ENCODE data around the gene CCL1. TPM values are rescaled to one million over a fixed set of nuclear protein-coding genes. Genes with fewer than 3 reads are reported as not detected.

Gene CCL1
- total and polyA plus RNA-seq, 2 of the 4 experiments (the other 2 are of a cell fraction), result not detected

DNA sequence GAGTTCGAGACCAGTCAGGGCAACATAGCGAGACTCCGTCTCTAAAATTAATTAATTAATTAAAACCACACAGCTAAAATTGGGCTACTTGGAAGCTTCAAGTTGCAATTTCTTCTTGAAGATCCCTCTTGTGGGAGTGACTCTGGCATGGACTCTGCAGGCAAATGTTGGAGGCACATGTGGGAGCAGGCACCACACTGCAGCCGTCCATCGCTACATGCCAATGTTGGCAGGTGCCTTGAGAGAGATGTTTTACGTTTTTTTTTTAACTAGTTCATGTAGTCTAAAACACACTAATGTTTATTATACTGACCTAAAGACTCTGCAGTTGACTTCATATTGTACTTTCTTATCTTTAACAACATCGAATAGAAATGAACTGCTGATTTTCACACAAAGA lies 51.7 kb downstream of the CCL1 start:
- H3K79me1 ChIP-seq (ENCODE audit: low read depth in 1 of 2, low read length in 2 of 2), result no peaks in the 10 kb centered on the region
- no peaks in the 10 kb centered on the region for H3K27me3 ChIP-seq (ENCODE audit: control insufficient read depth, insufficient read depth, low read length)
- CTCF ChIA-PET, result interaction anchor here (1.0 to 1.7 kb wide), 2 partner anchors 10 to 50 kb away, joined by 3 to 7 read pairs; no protein-coding TSS in a partner anchor
- H2BK15ac ChIP-seq (ENCODE audit: low read depth, low read length), result no peak overlapping the region; the same call in 2 of the 3 replicates
- peaks cover 11% of the 10 kb centered on the region for H3K4me1 ChIP-seq (ENCODE audit: control insufficient read depth, insufficient read depth, low read length)
- intact Hi-C loops (cut with micrococcal nuclease) (loop anchor here (5.0 kb wide), 1 partner anchor 41 kb away; no protein-coding TSS in a partner anchor), in situ Hi-C loops (cut with MboI; ENCODE audit: low sequenced_read_pairs) (no loop called here), dilution Hi-C loops (cut with HindIII; ENCODE audit: low sequenced_read_pairs, unreplicated experiment) (no loop called here)
- H3K9ac ChIP-seq (ENCODE audit: low read depth, low read length), result no peak overlapping the region
- no peaks in the 10 kb centered on the region for H4K20me1 ChIP-seq (ENCODE audit: insufficient read depth, low read length)
- H4K8ac ChIP-seq (ENCODE audit: low read depth in 2 of 2, low read length in 2 of 2), result no peak overlapping the region; a peak in 2 of 4 replicates
- no peaks in the 10 kb centered on the region for H3K9me3 ChIP-seq (ENCODE audit: control insufficient read depth, insufficient read depth, low read length)
- no peak overlapping the region for H3K4me3 ChIP-seq (ENCODE audit: insufficient read depth, low read depth, low read length)
- 0 out of 2 replicates have a peak overlapping the region, but pooled peaks have one; percentile 53 for H4K5ac ChIP-seq (ENCODE audit: low read depth, low read length)
- H3K14ac ChIP-seq (replicated peaks; ENCODE audit: low read depth, low read length), result no peak overlapping the region
- H3K56ac ChIP-seq (ENCODE audit: extremely low read depth, insufficient read depth, low read length), result no peak overlapping the region
- 0 out of 2 replicates have a peak overlapping the region, but pooled peaks have one; percentile 46 for H3K18ac ChIP-seq (ENCODE audit: low read depth, low read length)
- H4K91ac ChIP-seq (ENCODE audit: insufficient read depth, low read depth, low read length), result peak overlapping the region; percentile 26; the same call in 1 of the 2 replicates
- H3K23ac ChIP-seq (ENCODE audit: low read depth, low read length), result no peak overlapping the region
- no peak overlapping the region for H2BK5ac ChIP-seq (ENCODE audit: low read depth, low read length, poor library complexity, severe bottlenecking)
- WGBS, 2 experiments (ENCODE audit: extremely low coverage in 2 of 2, insufficient read length in 1 of 2), result no CpG with 5 or more reads among the region's 7 CpGs
- H2AK9ac ChIP-seq (replicated peaks; ENCODE audit: low read depth, low read length, poor library complexity), result no peak overlapping the region
- H2AFZ ChIP-seq (replicated peaks; ENCODE audit: low read length, poor library complexity), result no peak overlapping the region
- H3K36me3 ChIP-seq (ENCODE audit: control insufficient read depth, insufficient read depth, low read length), result no peaks in the 10 kb centered on the region
- BruUV-seq (replicated peaks), result no TSS peak
- no peak overlapping the region for H2AK5ac ChIP-seq (ENCODE audit: low read depth, low read length)
- no peak overlapping the region for H2BK120ac ChIP-seq (ENCODE audit: low read depth, low read length)
- H3K4ac ChIP-seq (ENCODE audit: low read depth, low read length), result no peak overlapping the region
- ATAC-seq (ENCODE audit: low read depth), result no peak
- TF ChIP-seq NFE2L2 (IDR thresholded peaks at IDR 0.05; ENCODE audit: low read depth, low read length), result no peak
- TF ChIP-seq CEBPB (IDR thresholded peaks at IDR 0.05; ENCODE audit: low read depth, low read length), result no peak
- no peak for TF ChIP-seq MAZ (IDR thresholded peaks at IDR 0.05; ENCODE audit: borderline replicate concordance, low read depth, low read length)
- no peak for TF ChIP-seq POLR2A (IDR thresholded peaks at IDR 0.05; ENCODE audit: low read depth, low read length)
- no peak for TF ChIP-seq MAFK (IDR thresholded peaks at IDR 0.05; ENCODE audit: low read depth, low read length)
- TF ChIP-seq MXI1 (IDR thresholded peaks at IDR 0.05; ENCODE audit: borderline replicate concordance, low read depth, low read length), result no peak
- TF ChIP-seq, protein P1, sequence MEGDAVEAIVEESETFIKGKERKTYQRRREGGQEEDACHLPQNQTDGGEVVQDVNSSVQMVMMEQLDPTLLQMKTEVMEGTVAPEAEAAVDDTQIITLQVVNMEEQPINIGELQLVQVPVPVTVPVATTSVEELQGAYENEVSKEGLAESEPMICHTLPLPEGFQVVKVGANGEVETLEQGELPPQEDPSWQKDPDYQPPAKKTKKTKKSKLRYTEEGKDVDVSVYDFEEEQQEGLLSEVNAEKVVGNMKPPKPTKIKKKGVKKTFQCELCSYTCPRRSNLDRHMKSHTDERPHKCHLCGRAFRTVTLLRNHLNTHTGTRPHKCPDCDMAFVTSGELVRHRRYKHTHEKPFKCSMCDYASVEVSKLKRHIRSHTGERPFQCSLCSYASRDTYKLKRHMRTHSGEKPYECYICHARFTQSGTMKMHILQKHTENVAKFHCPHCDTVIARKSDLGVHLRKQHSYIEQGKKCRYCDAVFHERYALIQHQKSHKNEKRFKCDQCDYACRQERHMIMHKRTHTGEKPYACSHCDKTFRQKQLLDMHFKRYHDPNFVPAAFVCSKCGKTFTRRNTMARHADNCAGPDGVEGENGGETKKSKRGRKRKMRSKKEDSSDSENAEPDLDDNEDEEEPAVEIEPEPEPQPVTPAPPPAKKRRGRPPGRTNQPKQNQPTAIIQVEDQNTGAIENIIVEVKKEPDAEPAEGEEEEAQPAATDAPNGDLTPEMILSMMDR (conservative IDR thresholded peaks at IDR 0.05; ENCODE audit: low read depth, low read length), result no peak
- TF ChIP-seq, protein P2, sequence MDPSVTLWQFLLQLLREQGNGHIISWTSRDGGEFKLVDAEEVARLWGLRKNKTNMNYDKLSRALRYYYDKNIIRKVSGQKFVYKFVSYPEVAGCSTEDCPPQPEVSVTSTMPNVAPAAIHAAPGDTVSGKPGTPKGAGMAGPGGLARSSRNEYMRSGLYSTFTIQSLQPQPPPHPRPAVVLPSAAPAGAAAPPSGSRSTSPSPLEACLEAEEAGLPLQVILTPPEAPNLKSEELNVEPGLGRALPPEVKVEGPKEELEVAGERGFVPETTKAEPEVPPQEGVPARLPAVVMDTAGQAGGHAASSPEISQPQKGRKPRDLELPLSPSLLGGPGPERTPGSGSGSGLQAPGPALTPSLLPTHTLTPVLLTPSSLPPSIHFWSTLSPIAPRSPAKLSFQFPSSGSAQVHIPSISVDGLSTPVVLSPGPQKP (IDR thresholded peaks at IDR 0.05; ENCODE audit: borderline replicate concordance, low read depth, low read length), result no peak
- TF ChIP-seq SMC3 (IDR thresholded peaks at IDR 0.05; ENCODE audit: low read depth, low read length), result no peak
- TF ChIP-seq RCOR1 (IDR thresholded peaks at IDR 0.05; ENCODE audit: insufficient replicate concordance, low read length), result no peak
- TF ChIP-seq, protein P3, sequence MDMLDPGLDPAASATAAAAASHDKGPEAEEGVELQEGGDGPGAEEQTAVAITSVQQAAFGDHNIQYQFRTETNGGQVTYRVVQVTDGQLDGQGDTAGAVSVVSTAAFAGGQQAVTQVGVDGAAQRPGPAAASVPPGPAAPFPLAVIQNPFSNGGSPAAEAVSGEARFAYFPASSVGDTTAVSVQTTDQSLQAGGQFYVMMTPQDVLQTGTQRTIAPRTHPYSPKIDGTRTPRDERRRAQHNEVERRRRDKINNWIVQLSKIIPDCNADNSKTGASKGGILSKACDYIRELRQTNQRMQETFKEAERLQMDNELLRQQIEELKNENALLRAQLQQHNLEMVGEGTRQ (IDR thresholded peaks at IDR 0.05; ENCODE audit: low read depth, low read length), result no peak
- TF ChIP-seq RAD21 (IDR thresholded peaks at IDR 0.05; ENCODE audit: low read length), result no peak
- no peak for TF ChIP-seq CHD1 (IDR thresholded peaks at IDR 0.05; ENCODE audit: low read depth, low read length)
- TF ChIP-seq RFX5 (IDR thresholded peaks at IDR 0.05; ENCODE audit: low read depth, low read length), result no peak
- no peak for TF ChIP-seq BHLHE40 (IDR thresholded peaks at IDR 0.05; ENCODE audit: low read depth, low read length)
- no peak for TF ChIP-seq FOS (IDR thresholded peaks at IDR 0.05; ENCODE audit: low read depth, low read length)
- no peak overlapping the region for H3K4me2 ChIP-seq (ENCODE audit: low read depth, low read length)
- H3K9me1 ChIP-seq (ENCODE audit: insufficient read depth, low read length), result no peaks in the 10 kb centered on the region
- no peak overlapping the region for H3K27ac ChIP-seq (ENCODE audit: insufficient read depth, low read length)
- POLR2A ChIA-PET (ENCODE audit: unreplicated experiment), result no interaction called here
- no peak for DNase-seq
- H2BK20ac ChIP-seq (ENCODE audit: low read depth, low read length), result no peak overlapping the region; the same call in 1 of the 2 replicates

All from IMR-90 (cell line).